OCI-M1 (cell line): ENCODE results near the gene NCL.
"Not testable (repeated sequence)": the region's sequence is repeated elsewhere in the genome, so short reads cannot be mapped to it uniquely, and the experiment has no call there.

Experiments
- DNase-seq: peaks from one replicate; lab custom pipeline; 2025; lab: John Stamatoyannopoulos, UW

Gene NCL

GRCh38 chr2:231467613-231468530, 3.6 kb upstream of the NCL start:
- DNase-seq: no peak

DNA sequence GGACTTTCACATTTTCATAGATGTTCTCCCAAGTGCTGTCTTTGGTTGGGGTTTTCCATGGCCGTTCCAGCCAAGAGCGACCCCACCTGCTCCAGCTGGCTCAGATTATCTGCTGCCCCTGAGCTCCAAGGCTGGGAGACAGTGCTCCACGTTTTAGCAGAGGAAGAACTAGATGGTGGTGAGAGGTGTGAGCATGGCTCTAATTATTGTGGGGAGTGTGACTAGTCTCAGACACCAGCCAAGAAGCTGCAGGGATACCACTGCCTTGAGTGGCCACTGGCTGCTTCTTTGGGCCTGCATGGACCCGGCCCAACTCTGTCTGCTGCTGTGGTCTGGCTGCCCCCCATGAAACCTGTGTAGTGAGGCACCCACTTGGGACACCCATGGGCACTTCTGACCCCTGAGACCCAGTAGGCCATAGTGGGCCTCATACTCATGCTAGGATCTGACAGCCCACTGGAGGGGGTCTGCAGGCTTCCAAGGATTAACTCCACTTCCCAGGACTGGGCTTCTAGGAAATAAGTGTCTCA, 2.8 kb upstream of the NCL start:
- no peak for DNase-seq

DNA sequence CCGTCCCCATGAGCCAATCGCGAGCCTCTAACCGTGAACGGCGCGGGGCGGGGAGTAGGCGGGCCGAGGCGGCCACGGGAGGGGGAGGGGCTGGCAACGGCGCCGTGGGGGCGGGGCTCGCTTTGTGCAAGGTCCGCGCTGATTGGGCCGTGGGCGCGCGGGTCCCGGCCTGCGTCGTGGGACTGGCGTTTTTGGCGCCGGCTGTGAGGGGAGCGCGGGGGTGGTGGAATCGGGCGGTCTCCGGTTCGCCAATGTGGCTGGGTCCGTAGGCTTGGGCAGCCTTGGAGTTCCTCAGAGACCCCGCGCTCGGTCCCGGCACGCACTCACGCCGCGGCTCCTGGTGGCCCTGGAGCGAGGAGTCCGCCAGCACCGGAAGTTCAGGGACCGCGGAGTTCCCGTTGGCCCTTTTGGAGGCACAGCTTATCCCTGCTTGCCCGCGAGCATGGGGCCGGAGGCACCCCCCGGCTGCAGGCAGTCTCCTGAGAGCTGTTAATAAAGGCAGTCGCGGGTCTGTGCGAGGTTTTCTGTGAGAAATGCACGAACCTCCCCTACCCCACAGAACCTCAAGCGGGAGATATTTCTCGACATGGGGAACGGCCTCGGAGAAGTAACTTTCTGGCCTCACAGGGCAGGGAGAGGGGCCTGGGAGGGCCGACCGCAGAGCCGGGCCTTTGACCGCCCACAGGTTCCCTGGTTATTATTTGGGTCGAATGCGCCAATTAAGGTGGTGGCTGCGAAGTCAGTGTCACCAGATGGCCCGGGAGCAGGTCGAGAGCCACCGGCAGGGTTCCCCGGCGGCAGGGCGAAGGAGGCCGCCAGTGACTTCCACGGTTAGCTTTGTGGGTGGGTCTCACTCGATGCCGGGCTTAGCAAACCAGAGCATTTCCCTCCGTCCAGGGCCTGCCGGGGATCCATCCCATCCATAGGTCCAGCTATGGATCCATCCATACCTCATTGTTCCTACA, 574 bp upstream of the NCL start:
- DNase-seq: peak; percentile 97

DNA sequence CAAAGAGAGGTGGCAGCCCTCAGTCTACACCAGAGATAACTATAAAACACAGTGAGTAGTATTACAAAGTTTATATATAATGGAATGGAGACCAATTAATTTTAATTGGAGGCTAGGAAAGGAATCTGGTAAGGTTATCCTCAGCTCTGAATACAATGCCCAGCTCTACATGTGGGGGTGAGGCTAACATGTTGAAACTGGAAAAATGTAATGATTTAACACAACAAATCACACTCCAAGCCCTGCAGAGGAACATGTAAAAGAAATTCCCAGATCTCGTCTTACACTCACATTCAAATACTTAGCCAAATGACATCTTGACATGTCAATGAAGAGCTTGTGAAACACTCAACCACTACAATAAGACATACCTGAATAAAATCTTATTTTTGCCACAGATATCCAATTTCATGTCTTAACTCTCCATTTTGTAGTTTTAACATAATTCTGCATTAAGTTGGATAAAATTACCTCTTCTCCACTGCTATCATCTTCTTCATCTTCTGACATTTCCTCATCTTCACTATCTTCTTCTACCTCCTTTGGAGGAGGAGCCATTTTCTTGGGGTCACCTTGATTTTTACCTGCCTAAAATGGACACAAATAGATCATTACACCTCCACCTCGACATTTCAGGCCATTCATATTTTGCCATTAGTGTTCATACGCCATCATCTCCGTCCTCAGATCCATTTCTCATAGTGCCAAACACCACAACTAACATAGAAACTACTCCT, 1.4 kb downstream of the NCL start:
- no peak for DNase-seq

GRCh38 chr2:231461516-231461971, 2.7 kb downstream of the NCL start:
- DNase-seq: no peak

- not testable (repeated sequence) for DNase-seq
Observed at GRCh38 chr2:231460841-231461240, 3.4 kb downstream of the NCL start.

DNA sequence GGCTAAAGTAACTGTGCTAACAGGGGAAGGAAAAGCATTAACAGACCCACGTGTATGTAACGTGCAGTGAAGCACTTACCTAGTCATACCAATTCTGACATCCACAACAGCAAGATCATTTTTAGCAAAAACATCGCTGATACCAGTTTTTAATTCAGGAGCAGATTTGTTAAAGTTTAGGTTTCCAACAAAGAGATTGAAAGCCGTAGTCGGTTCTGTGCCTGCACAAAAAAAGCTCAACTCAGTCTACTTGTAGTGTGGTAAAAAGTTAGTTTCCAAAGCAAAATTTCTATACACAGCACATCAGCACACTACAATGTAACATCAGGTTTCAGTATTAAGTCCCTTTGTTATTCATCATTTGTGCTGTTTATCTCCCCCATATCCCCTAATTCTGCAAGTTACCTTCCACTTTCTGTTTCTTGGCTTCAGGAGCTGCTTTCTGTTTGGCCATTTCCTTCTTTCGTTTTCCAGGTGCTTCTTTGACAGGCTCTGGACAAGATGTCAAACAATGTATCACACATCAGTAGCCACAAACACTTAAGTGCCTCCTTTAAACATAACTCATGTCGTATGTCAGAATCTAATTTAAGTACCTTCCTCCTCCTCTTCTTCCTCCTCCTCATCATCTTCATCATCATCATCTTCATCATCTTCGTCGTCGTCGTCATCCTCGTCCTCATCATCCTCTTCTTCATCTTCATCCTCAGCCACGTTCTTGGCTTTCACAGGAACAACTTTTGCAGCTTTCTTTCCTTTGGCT, 4.0 kb downstream of the NCL start:
- no peak for DNase-seq

DNA sequence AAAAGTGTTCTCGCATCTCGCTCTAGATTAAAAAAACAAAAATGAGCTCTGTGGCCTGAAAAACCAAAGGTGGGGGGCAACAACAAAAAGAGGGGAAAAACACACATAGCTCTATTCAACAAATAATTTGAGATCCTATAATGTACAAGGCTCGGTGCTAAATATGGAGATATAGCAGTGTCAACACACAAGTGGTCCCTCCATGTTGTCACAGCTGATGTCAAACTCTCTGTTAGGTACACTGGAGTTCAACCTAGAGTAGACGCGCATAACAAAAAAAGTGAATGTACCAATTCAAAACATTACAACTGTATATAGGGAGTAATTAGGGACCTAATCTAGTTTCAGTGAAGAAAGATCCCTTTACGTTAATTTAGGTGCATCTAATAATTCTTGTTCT, 5.9 kb downstream of the NCL start:
- DNase-seq: no peak

GRCh38 chr2:231457101-231457500, 7.2 kb downstream of the NCL start:
- DNase-seq: no peak

DNA sequence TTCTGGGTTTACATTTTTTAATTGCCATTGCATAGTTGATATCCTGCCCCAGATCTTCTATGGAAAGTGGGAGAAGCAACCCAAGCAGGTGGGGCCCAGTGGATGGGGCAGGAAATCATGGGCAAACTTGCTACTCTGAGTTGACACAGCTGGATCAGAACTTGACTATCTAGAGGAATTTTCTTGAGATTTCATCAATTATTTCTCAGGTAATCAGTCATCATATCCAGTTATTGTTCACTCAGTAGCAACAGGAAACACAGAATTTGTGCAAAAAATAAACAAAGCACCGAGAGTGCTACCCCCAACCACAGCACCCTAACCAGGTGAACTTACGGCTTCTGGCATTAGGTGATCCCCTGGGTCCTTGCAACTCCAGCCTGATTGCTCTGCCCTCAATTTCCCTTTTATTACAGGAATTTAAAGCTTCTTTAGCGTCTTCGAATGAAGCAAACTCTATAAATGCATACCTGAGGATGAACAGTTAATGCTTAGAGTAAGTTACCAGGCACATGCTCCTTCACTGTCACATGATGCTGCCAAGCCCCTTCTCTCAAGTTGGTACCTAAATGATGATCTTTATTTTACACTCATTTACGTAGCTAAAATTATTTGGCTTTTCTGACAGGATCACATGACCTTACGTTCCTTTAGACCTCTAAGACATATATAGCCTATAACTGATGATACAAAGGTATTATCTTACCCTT, 7.8 kb downstream of the NCL start:
- DNase-seq: no peak

DNA sequence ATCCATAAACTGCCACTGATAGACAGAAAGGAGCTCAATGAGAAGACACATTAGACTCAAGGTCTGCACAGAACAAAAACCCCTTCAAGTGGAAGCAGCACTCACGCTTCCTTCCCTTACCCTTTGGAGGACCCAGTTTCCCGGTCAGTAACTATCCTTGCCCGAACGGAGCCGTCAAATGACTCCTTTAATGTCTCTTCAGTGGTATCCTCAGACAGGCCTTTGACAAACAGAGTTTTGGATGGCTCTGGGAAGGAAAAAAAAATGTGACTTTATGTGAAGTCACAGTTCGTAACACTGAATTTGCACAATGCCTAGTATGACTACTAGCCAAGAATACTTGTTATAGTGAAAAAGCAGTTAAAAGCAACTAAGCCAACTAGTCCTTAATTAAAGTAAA, 8.4 kb downstream of the NCL start:
- no peak for DNase-seq

GRCh38 chr2:231455222-231455621, 9.1 kb downstream of the NCL start:
- peak; percentile 34 for DNase-seq

DNA sequence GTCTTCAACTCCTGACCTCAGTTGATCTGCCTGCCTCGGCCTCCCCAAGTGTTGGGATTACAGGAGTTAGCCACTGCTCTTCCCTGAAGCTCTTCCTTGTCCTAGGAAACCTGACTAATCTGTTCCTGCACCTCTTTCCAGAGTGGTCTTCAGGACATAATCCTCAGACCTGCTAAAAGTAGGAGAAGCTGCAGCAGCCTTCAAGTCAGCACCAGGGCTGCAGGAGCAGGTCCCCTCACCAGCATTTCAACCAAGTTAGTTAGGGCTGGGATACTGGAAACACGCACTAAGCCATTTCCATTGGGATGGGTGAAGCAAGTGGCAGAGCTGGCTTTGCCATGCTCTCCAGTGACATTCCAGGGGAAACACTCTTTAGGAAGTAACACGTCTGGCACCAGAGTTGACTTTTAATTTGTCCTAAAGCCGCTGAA, 9.9 kb downstream of the NCL start:
- DNase-seq: no peak

- no peak for DNase-seq
Observed at GRCh38 chr2:231452799-231453508, 11.3 kb downstream of the NCL start.

DNA sequence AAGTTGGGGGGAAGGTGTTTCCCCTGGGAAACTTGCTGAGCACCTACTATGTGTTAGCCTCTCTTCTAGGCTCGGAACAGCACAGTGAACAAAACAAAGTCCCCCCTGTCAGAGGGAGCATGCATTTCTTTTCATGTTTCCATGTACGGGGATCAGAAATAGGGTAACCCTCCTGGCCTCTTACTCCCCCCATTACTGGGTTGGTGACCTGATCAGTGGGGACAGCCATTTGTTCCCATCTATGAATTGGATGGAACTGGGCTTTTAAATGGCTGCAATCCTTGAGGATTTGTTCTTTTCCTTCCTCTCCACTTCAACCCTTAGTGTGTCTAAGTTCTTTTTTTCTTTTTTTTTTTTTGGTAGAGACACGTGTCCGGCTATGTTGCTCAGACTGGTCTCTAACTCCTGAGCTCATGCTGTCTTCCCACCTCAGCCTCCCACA, 13.7 kb downstream of the NCL start:
- DNase-seq: no peak

GRCh38 chr2:231449503-231450054, 14.7 kb downstream of the NCL start:
- no peak for DNase-seq

DNA sequence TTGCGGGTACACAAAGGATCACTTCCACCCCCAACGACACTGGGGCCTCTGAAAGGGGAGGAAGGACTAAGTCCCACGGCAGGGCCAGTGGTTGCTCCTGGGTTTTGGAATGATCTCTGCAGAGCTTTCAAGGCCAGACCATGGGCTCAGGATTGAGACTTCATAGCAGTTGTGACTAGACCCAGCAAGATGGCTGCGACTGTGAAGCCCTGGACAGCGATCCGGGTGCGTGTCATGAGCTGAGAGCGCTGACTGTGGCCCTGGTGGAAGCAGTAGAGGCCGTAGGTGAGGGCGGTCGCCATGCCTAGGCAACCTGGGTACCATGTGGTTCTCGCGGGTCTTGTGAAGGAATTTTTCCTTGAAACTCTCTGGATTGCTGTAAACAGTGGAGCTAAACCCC, 27.3 kb downstream of the NCL start:
- DNase-seq: no peak

DNA sequence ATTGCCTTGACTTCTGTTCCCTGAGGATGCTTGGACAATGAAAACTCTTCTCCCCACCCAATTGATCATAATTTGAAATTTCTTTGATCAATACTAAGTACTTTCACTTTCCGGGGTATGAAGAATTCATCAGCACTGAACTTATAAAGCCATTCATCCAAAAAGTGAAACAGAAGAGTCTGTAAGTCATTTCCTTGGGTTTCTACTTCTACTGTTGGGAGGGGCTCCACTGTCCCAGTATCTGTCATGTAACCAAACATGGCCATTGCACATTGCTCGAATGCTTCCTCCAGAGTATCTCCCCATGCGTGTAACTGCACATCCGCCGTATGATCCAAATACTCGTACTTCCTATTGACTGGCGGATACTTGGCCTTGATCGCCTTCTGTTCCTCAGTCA, 30.3 kb downstream of the NCL start:
- DNase-seq: no peak

DNA sequence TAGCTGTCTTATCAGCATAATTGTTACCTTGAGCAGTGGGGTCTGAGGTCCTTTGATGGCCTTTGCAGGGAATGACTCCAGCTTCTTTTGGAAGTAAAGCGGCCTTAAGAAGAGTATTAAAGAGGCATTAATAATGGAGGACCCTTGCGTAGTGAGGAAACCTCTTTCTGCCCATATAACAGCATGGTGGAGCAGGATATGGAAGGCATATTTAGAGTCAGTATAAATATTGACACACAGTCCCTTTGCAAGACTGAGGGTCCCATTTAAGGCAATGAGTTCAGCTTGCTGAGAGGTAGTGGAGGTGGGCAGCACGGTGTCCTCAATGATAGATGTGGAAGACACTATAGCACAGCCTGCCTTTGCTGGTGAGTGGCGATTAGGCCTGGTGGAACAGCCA, 32.7 kb downstream of the NCL start:
- DNase-seq: no peak
